ENCODE results near the gene TNFRSF13B.
A peak's percentile ranks its signal among the peaks of the same experiment; 100 is the strongest.
"Not testable (repeated sequence)": the region's sequence is repeated elsewhere in the genome, so short reads cannot be mapped to it uniquely, and the experiment has no call there.

The TNFRSF13B gene

GRCh38 chr17:17004997-17005614 is 33.2 kb upstream of the TNFRSF13B start:
- DNase-seq, result not testable (repeated sequence)

- DNase-seq, result no peak
Measured at GRCh38 chr17:17004251-17004996, 32.5 kb upstream of the TNFRSF13B start.

- DNase-seq, result not testable (repeated sequence)
Measured at GRCh38 chr17:17002731-17003715, 31.1 kb upstream of the TNFRSF13B start.

GRCh38 chr17:17001874-17002520 is 30.1 kb upstream of the TNFRSF13B start:
- peak; percentile 34 for DNase-seq

GRCh38 chr17:17001076-17001777 is 29.3 kb upstream of the TNFRSF13B start:
- DNase-seq, result no peak

- no peak for DNase-seq
Measured at GRCh38 chr17:16999931-17000625, 28.2 kb upstream of the TNFRSF13B start.

GRCh38 chr17:16997514-16998429 is 25.9 kb upstream of the TNFRSF13B start:
- peak; percentile 58 for DNase-seq

GRCh38 chr17:16996726-16997125 is 24.8 kb upstream of the TNFRSF13B start:
- DNase-seq, result not testable (repeated sequence)

- no peak for DNase-seq
Measured at GRCh38 chr17:16995930-16996329, 24.0 kb upstream of the TNFRSF13B start.

- DNase-seq, result no peak
Measured at GRCh38 chr17:16994631-16995030, 22.7 kb upstream of the TNFRSF13B start.

- peak; percentile 36 for DNase-seq
Measured at GRCh38 chr17:16991349-16992009, 19.6 kb upstream of the TNFRSF13B start.

GRCh38 chr17:16989953-16990860 is 18.3 kb upstream of the TNFRSF13B start:
- DNase-seq, result no peak

- DNase-seq, result no peak
Measured at GRCh38 chr17:16989230-16989952, 17.5 kb upstream of the TNFRSF13B start.

GRCh38 chr17:16988749-16989229 is 16.9 kb upstream of the TNFRSF13B start:
- DNase-seq, result no peak

- DNase-seq, result peak; percentile 76
Measured at GRCh38 chr17:16987830-16988601, 16.1 kb upstream of the TNFRSF13B start.

- no peak for DNase-seq
Measured at GRCh38 chr17:16987066-16987829, 15.3 kb upstream of the TNFRSF13B start.
